Transverse colon (tissue), 4 donors: ENCODE results near the gene KIAA1217.

Source experiments
- CTCF ChIP-seq, 5 experiments: fragments of 200-600 bp in 3 of 5; fragments of 450-650 bp in 2 of 5; sonication (generic) in 3 of 5; IDR thresholded peaks; 1 replicate in 2 of 5; 2 replicates in 3 of 5; pipeline ENCODE4 v1.5.1; 2016 to 2017; ENCODE audit warnings: antibody characterized with exemption in 5 of 5, inconsistent platforms in 3 of 5, mild to moderate bottlenecking in 2 of 5, moderate library complexity in 1 of 5
- EP300 ChIP-seq: sonication (generic); formaldehyde crosslinking; IDR thresholded peaks from one replicate; pipeline ENCODE4 v1.6.1; 2017; ENCODE audit warnings: antibody characterized with exemption, low read depth
- POLR2A ChIP-seq: fragments of 450-650 bp; IDR thresholded peaks from one replicate; pipeline ENCODE4 v1.6.1; 2016; ENCODE audit warnings: antibody characterized with exemption, mild to moderate bottlenecking, moderate library complexity
- POLR2AphosphoS5 ChIP-seq, 3 donors: sonication (generic); formaldehyde crosslinking; IDR thresholded peaks; one replicate each; pipeline ENCODE4 v1.6.1; 2016; ENCODE audit warnings: antibody characterized with exemption in 3 of 3

GRCh38 chr10:24551161-24551560 is 342.2 kb downstream of the KIAA1217 start:
- TF ChIP-seq CTCF (IDR thresholded peaks at IDR 0.05): no peak
- no peak for TF ChIP-seq POLR2A
- TF ChIP-seq POLR2AphosphoS5 (IDR thresholded peaks at IDR 0.05): no peak
- no peak for TF ChIP-seq EP300
